ENCODE measurements around the gene SLC38A1.

The SLC38A1 gene

GRCh38 chr12:46276756-46277155 is 7.9 kb upstream of the SLC38A1 start:
- TF ChIP-seq FOXM1 (IDR thresholded peaks at IDR 0.05; ENCODE audit: borderline replicate concordance, low read depth) (no peak), EP300 (IDR thresholded peaks at IDR 0.05; ENCODE audit: borderline replicate concordance) (no peak), TCF12 (IDR thresholded peaks at IDR 0.05; ENCODE audit: low read depth) (no peak)

DNA sequence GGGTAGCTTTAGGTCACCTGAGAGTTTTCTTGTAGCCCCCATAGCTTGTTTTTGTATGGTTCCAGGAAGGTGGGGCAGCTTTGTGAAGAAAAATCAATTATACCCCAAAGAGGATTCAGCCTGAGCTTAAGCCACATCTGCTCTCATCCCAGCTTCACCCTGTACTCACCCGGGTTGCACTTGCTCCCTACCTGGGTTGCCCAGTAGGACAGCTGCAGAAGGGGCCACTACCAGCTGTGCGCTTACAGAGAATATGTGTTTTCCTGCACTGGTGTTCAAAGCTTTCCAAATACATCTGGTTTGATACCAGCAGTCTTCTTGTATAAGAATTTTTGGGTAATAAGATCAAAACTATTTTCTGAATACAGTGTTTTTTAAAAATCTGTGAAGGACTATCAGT is 3.0 kb upstream of the SLC38A1 start:
- TF ChIP-seq EP300 (IDR thresholded peaks at IDR 0.05; ENCODE audit: borderline replicate concordance): no peak
- TF ChIP-seq, protein P1, sequence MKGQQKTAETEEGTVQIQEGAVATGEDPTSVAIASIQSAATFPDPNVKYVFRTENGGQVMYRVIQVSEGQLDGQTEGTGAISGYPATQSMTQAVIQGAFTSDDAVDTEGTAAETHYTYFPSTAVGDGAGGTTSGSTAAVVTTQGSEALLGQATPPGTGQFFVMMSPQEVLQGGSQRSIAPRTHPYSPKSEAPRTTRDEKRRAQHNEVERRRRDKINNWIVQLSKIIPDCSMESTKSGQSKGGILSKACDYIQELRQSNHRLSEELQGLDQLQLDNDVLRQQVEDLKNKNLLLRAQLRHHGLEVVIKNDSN (IDR thresholded peaks at IDR 0.05): no peak
- TF ChIP-seq EGR1 (IDR thresholded peaks at IDR 0.05): no peak
- no peak for TF ChIP-seq RAD21 (IDR thresholded peaks at IDR 0.05; ENCODE audit: low read depth)
- no peak for TF ChIP-seq YY1 (IDR thresholded peaks at IDR 0.05; ENCODE audit: low read depth)
- no peak for TF ChIP-seq TEAD4 (IDR thresholded peaks at IDR 0.05)
- no peak for TF ChIP-seq TCF12 (IDR thresholded peaks at IDR 0.05; ENCODE audit: low read depth)
- no peak for TF ChIP-seq CREB1 (IDR thresholded peaks at IDR 0.05; ENCODE audit: low read depth)
- TF ChIP-seq NFIC (IDR thresholded peaks at IDR 0.05): no peak
- TF ChIP-seq ZBTB7A (IDR thresholded peaks at IDR 0.05; ENCODE audit: low read depth): no peak
- TF ChIP-seq TAF1 (IDR thresholded peaks at IDR 0.05; ENCODE audit: low read depth): no peak
- TF ChIP-seq MAX (IDR thresholded peaks at IDR 0.05): no peak
- TF ChIP-seq FOXM1 (IDR thresholded peaks at IDR 0.05; ENCODE audit: borderline replicate concordance, low read depth): no peak
- TF ChIP-seq CEBPB (IDR thresholded peaks at IDR 0.05): no peak
- TF ChIP-seq, protein P2, sequence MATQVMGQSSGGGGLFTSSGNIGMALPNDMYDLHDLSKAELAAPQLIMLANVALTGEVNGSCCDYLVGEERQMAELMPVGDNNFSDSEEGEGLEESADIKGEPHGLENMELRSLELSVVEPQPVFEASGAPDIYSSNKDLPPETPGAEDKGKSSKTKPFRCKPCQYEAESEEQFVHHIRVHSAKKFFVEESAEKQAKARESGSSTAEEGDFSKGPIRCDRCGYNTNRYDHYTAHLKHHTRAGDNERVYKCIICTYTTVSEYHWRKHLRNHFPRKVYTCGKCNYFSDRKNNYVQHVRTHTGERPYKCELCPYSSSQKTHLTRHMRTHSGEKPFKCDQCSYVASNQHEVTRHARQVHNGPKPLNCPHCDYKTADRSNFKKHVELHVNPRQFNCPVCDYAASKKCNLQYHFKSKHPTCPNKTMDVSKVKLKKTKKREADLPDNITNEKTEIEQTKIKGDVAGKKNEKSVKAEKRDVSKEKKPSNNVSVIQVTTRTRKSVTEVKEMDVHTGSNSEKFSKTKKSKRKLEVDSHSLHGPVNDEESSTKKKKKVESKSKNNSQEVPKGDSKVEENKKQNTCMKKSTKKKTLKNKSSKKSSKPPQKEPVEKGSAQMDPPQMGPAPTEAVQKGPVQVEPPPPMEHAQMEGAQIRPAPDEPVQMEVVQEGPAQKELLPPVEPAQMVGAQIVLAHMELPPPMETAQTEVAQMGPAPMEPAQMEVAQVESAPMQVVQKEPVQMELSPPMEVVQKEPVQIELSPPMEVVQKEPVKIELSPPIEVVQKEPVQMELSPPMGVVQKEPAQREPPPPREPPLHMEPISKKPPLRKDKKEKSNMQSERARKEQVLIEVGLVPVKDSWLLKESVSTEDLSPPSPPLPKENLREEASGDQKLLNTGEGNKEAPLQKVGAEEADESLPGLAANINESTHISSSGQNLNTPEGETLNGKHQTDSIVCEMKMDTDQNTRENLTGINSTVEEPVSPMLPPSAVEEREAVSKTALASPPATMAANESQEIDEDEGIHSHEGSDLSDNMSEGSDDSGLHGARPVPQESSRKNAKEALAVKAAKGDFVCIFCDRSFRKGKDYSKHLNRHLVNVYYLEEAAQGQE (IDR thresholded peaks at IDR 0.05; ENCODE audit: low read depth): no peak

DNA sequence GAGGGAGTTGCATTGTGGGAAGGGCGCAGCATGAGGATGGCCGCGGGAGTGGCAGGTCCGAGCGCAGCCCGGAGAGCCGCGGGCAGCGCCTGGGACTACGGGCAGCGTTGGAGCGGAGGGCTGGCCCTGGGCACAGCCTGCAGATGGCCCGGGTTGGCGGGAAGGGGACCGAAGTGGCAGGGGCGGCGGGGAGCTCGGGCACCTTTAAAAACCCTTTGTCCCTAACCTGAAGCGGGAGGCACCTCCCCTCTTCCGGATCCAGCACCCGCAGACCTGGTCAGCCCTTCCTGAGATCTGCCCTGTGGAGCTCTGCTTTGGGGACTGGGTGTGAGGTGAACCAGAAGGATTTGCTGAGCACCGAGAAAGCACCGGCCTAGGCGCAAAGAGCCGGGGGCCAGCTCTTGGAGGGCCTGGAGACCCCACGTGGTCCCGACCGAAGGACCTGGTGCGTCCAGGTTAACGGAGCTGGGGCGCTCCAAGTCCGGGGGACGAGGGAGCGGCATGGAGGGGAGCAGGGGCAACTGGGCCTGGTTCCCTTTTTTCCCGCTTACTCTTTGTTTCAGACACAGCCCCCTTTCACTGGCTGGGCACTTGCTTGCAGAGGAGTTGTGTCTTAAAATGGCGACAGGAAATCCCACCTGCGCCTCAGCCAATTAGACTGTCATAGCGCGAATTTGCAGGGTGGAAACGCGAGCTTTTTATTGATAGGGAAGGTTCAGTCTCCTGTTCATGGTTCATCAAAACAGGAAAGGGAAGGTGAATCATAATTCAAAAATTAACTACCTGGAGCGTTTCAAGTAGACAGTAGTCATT is 792 bp upstream of the SLC38A1 start:
- no peak for TF ChIP-seq EP300 (IDR thresholded peaks at IDR 0.05; ENCODE audit: borderline replicate concordance)
- peak; percentile 81 for TF ChIP-seq YY1 (IDR thresholded peaks at IDR 0.05; ENCODE audit: low read depth)
- TF ChIP-seq, protein P2 (IDR thresholded peaks at IDR 0.05; ENCODE audit: low read depth): no peak; the same call in 1 of the 2 replicates

DNA sequence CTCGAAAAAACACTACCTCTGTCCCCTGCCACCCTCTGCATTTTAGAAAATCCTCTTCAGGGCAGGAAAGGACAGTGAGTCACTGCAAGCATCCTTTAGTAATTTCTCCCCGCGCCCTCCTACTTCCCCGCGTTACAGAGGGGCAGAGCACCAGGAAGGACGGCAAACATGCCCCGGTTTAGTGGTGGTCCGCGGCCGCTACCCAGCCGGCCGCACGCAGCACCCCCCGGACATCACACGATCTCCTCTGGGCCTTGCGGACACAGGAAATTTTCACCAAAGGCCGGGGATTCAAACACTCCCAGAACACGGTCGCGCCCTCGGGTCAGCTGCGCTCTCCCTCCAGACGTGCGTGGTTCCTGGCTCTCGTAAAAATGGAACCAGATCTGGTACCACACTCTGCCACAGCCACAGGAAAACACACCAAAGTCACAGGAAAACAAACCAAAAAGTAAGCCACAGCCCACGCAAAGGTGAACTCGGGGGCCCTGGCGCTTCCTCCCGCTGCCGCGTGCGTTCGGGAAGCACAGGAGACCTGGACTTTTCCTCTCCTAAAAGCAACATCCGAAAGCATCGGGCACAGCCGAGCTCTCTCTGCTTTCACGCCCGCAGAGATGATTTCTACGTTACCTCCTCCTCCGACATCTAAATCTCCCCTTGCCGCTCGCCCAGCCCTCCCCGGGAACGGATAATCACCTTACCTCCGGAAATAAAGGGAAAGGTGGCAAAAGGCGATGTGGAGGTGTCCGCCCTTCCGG is 839 bp downstream of the SLC38A1 start:
- TF ChIP-seq EGR1 (IDR thresholded peaks at IDR 0.05) (0 out of 2 replicates have a peak, but pooled peaks have one; percentile 5), CEBPB (IDR thresholded peaks at IDR 0.05) (no peak), EP300 (IDR thresholded peaks at IDR 0.05; ENCODE audit: borderline replicate concordance) (no peak), TAF1 (IDR thresholded peaks at IDR 0.05; ENCODE audit: low read depth) (peak; percentile 49), ZBTB7A (IDR thresholded peaks at IDR 0.05; ENCODE audit: low read depth) (peak; percentile 19; the same call in 1 of the 2 replicates), TEAD4 (IDR thresholded peaks at IDR 0.05) (no peak)

DNA sequence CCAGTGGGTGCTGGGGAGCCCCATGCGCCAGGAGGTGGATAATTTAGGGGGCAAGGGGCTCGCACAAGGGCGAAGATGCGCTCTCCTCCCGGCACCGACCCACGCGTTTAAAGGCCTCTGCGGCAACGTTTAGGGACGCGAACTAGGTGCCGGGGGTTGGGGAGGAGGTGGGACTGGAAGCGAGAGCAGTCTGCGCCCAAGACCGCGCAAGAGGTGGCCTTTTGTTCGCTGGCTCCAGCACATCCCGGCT is 1.3 kb downstream of the SLC38A1 start:
- TF ChIP-seq EP300 (IDR thresholded peaks at IDR 0.05; ENCODE audit: borderline replicate concordance) (no peak), TCF12 (IDR thresholded peaks at IDR 0.05; ENCODE audit: low read depth) (no peak), ZBTB7A (IDR thresholded peaks at IDR 0.05; ENCODE audit: low read depth) (peak; percentile 46; the same call in 1 of the 2 replicates), NFIC (IDR thresholded peaks at IDR 0.05) (no peak), CREB1 (IDR thresholded peaks at IDR 0.05; ENCODE audit: low read depth) (no peak), EGR1 (IDR thresholded peaks at IDR 0.05) (no peak), YY1 (IDR thresholded peaks at IDR 0.05; ENCODE audit: low read depth) (peak; percentile 7; the same call in 1 of the 2 replicates), CEBPB (IDR thresholded peaks at IDR 0.05) (no peak)
- TF ChIP-seq, protein P1 (IDR thresholded peaks at IDR 0.05): no peak

DNA sequence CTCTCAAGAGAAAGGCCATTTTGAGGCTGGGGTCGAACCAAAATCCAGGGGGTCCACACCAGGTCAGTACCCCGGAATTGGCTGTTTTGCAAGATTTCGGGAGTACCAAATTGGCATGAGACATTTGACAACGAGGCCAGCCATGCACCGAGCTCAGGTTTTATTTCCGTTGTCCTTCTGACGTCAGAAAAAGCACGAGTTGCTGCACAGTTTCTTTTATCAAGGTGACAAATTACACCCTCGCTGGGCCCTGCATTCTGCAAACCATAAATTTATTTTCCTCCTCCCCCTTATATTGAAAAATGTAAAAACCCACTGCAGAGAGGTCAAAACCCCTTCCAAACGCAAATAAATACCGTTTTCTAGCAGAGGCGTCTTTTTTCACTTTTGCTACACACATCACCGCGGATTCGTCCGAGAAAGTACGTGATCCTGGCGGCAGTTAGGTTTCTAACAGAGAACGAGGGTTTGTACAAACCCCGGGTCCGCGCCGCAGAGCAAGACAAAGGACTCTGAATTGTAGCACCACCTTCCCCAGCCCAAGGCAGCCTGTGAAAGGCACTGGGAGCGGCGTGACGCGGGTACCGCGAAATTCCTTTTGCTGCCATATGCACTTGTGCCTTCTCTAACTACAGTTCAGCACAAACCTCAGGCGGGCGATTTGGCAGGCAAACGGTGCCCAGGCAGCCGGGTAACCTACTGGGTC is 1.8 kb downstream of the SLC38A1 start:
- TF ChIP-seq YY1 (IDR thresholded peaks at IDR 0.05; ENCODE audit: low read depth) (peak; percentile 35; the same call in 1 of the 2 replicates), TEAD4 (IDR thresholded peaks at IDR 0.05) (no peak; the same call in none of the 2 replicates), MAX (IDR thresholded peaks at IDR 0.05) (peak; percentile 33; the same call in 1 of the 2 replicates)

Data from Ishikawa (cell line).